HepG2 (cell line): Measurements from ENCODE around the gene NR3C2.

Source experiments
- HDAC2 ChIP-seq: sonication (generic); formaldehyde crosslinking; IDR thresholded peaks from 2 replicates; pipeline ENCODE4 v1.4.0; 2020; ENCODE audit warnings: missing genetic modification reagents
- ZBTB21 ChIP-seq: sonication (generic); formaldehyde crosslinking; IDR thresholded peaks from 2 replicates; pipeline ENCODE4 v1.4.0; 2020; ENCODE audit warnings: missing genetic modification reagents
- ZFAT ChIP-seq: sonication (generic); formaldehyde crosslinking; conservative IDR thresholded peaks from 2 replicates; pipeline ENCODE4 v1.8.1; 2023; ENCODE audit warnings: missing genetic modification reagents, inconsistent platforms
- ZNF674 ChIP-seq: sonication (generic); formaldehyde crosslinking; IDR thresholded peaks from 2 replicates; pipeline ENCODE4 v1.5.0; 2020; ENCODE audit warnings: low read depth, mild to moderate bottlenecking, missing genetic modification reagents
- TF ChIP-seq, protein P1 (sequence below), 2 experiments: sonication (generic) in 1 of 2; formaldehyde crosslinking in 1 of 2; IDR thresholded peaks; 2 replicates each; pipeline versions ENCODE4 v1.5.1 to v1.6.1; 2011 to 2020; ENCODE audit warnings: borderline replicate concordance in 1 of 2, low read depth in 1 of 2, low read length in 1 of 2, mild to moderate bottlenecking in 1 of 2, missing genetic modification reagents in 1 of 2, moderate library complexity in 1 of 2
- TF ChIP-seq, protein P2 (sequence below): sonication (generic); formaldehyde crosslinking; IDR thresholded peaks from 2 replicates; pipeline ENCODE4 v1.4.0; 2020; ENCODE audit warnings: missing genetic modification reagents
- TF ChIP-seq, protein P3 (sequence below): sonication (generic); formaldehyde crosslinking; IDR thresholded peaks from 2 replicates; pipeline ENCODE4 v1.5.0; 2020; ENCODE audit warnings: mild to moderate bottlenecking, missing genetic modification reagents, moderate library complexity

DNA sequence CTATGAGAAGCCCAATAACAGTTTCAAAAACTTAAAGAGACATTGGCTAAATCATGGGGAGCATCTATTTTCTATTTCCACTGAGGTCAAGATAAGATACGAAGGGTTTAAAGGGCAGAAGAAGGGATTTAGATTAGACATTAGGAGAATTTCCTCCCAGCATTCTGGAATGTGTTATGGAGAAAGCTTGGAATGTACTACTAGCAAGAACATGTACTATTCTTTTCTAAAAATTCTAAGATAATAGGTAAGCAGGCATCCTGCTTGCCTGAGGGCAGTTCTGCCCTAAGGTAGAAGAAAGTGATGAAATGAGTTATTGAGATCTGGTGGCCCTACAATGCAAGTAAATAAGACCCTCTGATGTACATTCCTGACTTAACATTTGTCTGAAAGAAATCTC, 279.2 kb downstream of the NR3C2 start:
- TF ChIP-seq ZBTB21 (no peak), HDAC2 (CRISPR knock-in tag) (no peak), ZNF674 (CRISPR knock-in tag) (no peak), ZFAT (CRISPR knock-in tag) (no peak)
- TF ChIP-seq, protein P1, sequence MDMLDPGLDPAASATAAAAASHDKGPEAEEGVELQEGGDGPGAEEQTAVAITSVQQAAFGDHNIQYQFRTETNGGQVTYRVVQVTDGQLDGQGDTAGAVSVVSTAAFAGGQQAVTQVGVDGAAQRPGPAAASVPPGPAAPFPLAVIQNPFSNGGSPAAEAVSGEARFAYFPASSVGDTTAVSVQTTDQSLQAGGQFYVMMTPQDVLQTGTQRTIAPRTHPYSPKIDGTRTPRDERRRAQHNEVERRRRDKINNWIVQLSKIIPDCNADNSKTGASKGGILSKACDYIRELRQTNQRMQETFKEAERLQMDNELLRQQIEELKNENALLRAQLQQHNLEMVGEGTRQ (IDR thresholded peaks at IDR 0.05; ENCODE audit: low read depth, low read length): no peak
- TF ChIP-seq, protein P1 (CRISPR knock-in tag; IDR thresholded peaks at IDR 0.05; ENCODE audit: borderline replicate concordance): no peak
- TF ChIP-seq, protein P2, sequence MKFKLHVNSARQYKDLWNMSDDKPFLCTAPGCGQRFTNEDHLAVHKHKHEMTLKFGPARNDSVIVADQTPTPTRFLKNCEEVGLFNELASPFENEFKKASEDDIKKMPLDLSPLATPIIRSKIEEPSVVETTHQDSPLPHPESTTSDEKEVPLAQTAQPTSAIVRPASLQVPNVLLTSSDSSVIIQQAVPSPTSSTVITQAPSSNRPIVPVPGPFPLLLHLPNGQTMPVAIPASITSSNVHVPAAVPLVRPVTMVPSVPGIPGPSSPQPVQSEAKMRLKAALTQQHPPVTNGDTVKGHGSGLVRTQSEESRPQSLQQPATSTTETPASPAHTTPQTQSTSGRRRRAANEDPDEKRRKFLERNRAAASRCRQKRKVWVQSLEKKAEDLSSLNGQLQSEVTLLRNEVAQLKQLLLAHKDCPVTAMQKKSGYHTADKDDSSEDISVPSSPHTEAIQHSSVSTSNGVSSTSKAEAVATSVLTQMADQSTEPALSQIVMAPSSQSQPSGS (CRISPR knock-in tag): no peak
- TF ChIP-seq, protein P3, sequence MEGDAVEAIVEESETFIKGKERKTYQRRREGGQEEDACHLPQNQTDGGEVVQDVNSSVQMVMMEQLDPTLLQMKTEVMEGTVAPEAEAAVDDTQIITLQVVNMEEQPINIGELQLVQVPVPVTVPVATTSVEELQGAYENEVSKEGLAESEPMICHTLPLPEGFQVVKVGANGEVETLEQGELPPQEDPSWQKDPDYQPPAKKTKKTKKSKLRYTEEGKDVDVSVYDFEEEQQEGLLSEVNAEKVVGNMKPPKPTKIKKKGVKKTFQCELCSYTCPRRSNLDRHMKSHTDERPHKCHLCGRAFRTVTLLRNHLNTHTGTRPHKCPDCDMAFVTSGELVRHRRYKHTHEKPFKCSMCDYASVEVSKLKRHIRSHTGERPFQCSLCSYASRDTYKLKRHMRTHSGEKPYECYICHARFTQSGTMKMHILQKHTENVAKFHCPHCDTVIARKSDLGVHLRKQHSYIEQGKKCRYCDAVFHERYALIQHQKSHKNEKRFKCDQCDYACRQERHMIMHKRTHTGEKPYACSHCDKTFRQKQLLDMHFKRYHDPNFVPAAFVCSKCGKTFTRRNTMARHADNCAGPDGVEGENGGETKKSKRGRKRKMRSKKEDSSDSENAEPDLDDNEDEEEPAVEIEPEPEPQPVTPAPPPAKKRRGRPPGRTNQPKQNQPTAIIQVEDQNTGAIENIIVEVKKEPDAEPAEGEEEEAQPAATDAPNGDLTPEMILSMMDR (CRISPR knock-in tag): no peak
